PC-9 (cell line): ENCODE measurements around the gene CTRB2.

Source experiments
- EZH2 ChIP-seq: fragments of 200-600 bp; sonication (generic); IDR thresholded peaks from 2 replicates; pipeline ENCODE4 v1.8.0; 2017; ENCODE audit warnings: antibody characterized with exemption, low read depth
- TF ChIP-seq, protein P1 (sequence below): fragments of 200-600 bp; sonication (generic); conservative IDR thresholded peaks from 2 replicates; pipeline ENCODE4 v1.6.1; 2017; ENCODE audit warnings: mixed run types, antibody characterized with exemption, mild to moderate bottlenecking, moderate library complexity

DNA sequence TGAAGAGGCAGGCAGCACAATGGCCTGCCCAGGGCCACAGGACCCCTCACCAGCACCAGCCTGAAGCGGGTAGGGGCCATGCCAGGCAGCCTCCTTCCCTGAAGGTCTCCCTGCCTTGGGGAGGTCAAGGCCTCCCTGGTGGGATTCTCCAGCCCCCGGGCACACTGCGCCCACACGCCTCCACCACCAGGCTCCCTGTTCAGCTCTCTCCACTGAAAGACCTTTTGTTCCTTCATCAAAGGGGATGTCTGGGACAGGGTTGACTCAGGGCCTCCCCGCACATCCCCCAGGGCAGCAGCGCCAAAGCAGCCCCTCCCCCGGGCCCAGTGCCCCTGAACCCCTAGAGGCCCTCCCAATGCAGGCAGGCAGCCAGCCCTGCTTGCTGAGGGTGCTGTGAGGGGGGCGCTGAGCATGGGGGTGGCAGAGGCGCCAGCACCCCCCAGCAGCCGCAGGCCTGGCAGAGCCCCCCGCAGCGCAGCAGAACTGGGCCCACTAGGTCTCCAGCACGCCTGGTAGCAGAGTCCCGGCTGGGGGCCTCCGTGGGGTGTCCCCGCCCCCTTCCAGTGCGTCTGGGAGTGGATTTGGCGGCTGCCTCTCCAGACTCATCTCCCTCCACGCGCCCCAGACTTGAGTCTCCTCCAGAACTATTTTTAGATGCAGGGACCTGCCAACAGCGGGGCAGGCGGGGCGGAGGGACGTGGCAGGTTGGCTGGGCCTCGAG, 31.3 kb upstream of the CTRB2 start:
- TF ChIP-seq, protein P1, sequence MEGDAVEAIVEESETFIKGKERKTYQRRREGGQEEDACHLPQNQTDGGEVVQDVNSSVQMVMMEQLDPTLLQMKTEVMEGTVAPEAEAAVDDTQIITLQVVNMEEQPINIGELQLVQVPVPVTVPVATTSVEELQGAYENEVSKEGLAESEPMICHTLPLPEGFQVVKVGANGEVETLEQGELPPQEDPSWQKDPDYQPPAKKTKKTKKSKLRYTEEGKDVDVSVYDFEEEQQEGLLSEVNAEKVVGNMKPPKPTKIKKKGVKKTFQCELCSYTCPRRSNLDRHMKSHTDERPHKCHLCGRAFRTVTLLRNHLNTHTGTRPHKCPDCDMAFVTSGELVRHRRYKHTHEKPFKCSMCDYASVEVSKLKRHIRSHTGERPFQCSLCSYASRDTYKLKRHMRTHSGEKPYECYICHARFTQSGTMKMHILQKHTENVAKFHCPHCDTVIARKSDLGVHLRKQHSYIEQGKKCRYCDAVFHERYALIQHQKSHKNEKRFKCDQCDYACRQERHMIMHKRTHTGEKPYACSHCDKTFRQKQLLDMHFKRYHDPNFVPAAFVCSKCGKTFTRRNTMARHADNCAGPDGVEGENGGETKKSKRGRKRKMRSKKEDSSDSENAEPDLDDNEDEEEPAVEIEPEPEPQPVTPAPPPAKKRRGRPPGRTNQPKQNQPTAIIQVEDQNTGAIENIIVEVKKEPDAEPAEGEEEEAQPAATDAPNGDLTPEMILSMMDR: no peak
- TF ChIP-seq EZH2: no peak
